Neural crest cell (in vitro differentiated cells): ENCODE results near the gene GDF7. TPM values are rescaled to one million over a fixed set of nuclear protein-coding genes. Genes with fewer than 3 reads are reported as not detected.

Experiments
- DNase-seq: peaks from one replicate; pipeline ENCODE4 v3.0.0; 2021; ENCODE audit warnings: low read depth, mixed read lengths, low spot score
- H3K27ac Mint-ChIP-seq: one replicate; pipeline ENCODE4 v1.8.0; 2021; ENCODE audit warnings: mild to moderate bottlenecking, mixed read lengths; ENCODE audit not compliant: unreplicated experiment
- H3K27me3 Mint-ChIP-seq: 2 replicates; pipeline ENCODE4 v1.8.0; 2021; ENCODE audit warnings: low read depth, mild to moderate bottlenecking, mixed read lengths
- H3K36me3 Mint-ChIP-seq: 2 replicates; pipeline ENCODE4 v1.8.0; 2021; ENCODE audit warnings: low read depth, mild to moderate bottlenecking, mixed read lengths
- H3K4me1 Mint-ChIP-seq: 2 replicates; pipeline ENCODE4 v1.8.0; 2021; ENCODE audit warnings: mixed read lengths
- H3K4me3 Mint-ChIP-seq: one replicate; pipeline ENCODE4 v1.8.0; 2021; ENCODE audit warnings: mild to moderate bottlenecking, mixed read lengths
- H3K9me3 Mint-ChIP-seq: 2 replicates; pipeline ENCODE4 v1.8.0; 2021; ENCODE audit warnings: mixed read lengths
- total RNA-seq: library from RNA; stranded (reverse); gene quantifications from 2 replicates; pipeline ENCODE4 v1.2.1, GENCODE V29; 2021
- TF ChIP-seq, protein P1 (sequence below): fragments of 200-600 bp; sonication (generic); conservative IDR thresholded peaks from 2 replicates; pipeline ENCODE4 v1.5.0; 2021; ENCODE audit warnings: antibody characterized with exemption, mild to moderate bottlenecking

Gene GDF7
- total RNA-seq, 1 donor from 2014 or later = 0.40 TPM

- Mint-ChIP-seq H3K4me1 (peaks cover 9% of the 10 kb centered on the region), H3K27ac (no peak overlapping the region), H3K9me3 (no peaks in the 10 kb centered on the region), H3K27me3 (peaks cover 79% of the 10 kb centered on the region), H3K4me3 (no peak overlapping the region), H3K36me3 (no peaks in the 10 kb centered on the region)
- TF ChIP-seq, protein P1, sequence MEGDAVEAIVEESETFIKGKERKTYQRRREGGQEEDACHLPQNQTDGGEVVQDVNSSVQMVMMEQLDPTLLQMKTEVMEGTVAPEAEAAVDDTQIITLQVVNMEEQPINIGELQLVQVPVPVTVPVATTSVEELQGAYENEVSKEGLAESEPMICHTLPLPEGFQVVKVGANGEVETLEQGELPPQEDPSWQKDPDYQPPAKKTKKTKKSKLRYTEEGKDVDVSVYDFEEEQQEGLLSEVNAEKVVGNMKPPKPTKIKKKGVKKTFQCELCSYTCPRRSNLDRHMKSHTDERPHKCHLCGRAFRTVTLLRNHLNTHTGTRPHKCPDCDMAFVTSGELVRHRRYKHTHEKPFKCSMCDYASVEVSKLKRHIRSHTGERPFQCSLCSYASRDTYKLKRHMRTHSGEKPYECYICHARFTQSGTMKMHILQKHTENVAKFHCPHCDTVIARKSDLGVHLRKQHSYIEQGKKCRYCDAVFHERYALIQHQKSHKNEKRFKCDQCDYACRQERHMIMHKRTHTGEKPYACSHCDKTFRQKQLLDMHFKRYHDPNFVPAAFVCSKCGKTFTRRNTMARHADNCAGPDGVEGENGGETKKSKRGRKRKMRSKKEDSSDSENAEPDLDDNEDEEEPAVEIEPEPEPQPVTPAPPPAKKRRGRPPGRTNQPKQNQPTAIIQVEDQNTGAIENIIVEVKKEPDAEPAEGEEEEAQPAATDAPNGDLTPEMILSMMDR = no peak
- DNase-seq = no peak
These were observed 6.9 kb downstream of the GDF7 start for GRCh38 chr2:20673686-20674308.

DNA sequence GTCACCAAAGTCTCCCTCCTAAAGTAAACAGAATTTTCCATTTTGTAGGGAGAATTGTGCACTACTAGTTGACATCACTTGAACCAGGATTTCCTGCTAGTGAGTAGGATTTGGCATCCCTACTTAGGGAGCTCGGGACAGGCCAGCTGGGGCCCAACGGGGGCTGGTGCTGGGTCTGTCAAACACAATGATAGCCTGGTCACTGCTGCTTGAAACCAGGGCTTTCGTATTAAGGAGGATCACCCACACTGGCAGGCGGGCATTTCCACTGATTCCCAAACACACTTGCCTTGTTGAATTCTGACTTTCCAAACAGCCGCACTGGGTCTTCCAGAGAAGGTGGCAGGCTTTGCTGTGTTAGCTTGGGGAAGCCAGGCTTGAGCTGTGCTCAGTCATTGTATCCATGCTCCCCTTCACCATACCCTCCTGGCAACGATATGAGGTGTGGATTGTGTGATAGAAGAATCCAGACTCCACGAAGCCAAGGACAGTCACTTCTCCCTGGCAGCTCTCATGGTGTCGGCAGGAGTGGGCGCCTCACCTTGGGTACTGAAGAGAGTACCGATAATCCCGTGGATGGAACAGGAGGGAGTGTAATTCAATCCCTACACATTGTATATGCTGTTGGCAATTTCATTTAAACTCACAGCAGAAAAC is 7.5 kb downstream of the GDF7 start:
- Mint-ChIP-seq H3K4me1 (peaks cover 9% of the 10 kb centered on the region), H3K27ac (no peak overlapping the region), H3K36me3 (no peaks in the 10 kb centered on the region), H3K27me3 (peaks cover 72% of the 10 kb centered on the region), H3K4me3 (no peak overlapping the region), H3K9me3 (no peaks in the 10 kb centered on the region)
- TF ChIP-seq, protein P1 = no peak
- no peak for DNase-seq

GRCh38 chr2:20674974-20675679 is 8.2 kb downstream of the GDF7 start:
- H3K27ac Mint-ChIP-seq = no peak overlapping the region
- H3K4me3 Mint-ChIP-seq = no peak overlapping the region
- peaks cover 9% of the 10 kb centered on the region for H3K4me1 Mint-ChIP-seq
- H3K9me3 Mint-ChIP-seq = no peaks in the 10 kb centered on the region
- TF ChIP-seq, protein P1 = no peak
- H3K36me3 Mint-ChIP-seq = no peaks in the 10 kb centered on the region
- H3K27me3 Mint-ChIP-seq = peaks cover 65% of the 10 kb centered on the region
- DNase-seq = no peak

GRCh38 chr2:20675701-20676352 is 8.9 kb downstream of the GDF7 start:
- Mint-ChIP-seq H3K36me3 (peaks cover 2% of the 10 kb centered on the region), H3K4me1 (peaks cover 9% of the 10 kb centered on the region), H3K9me3 (no peaks in the 10 kb centered on the region), H3K27me3 (peaks cover 58% of the 10 kb centered on the region), H3K4me3 (no peak overlapping the region), H3K27ac (no peak overlapping the region)
- TF ChIP-seq, protein P1 = no peak
- no peak for DNase-seq

DNA sequence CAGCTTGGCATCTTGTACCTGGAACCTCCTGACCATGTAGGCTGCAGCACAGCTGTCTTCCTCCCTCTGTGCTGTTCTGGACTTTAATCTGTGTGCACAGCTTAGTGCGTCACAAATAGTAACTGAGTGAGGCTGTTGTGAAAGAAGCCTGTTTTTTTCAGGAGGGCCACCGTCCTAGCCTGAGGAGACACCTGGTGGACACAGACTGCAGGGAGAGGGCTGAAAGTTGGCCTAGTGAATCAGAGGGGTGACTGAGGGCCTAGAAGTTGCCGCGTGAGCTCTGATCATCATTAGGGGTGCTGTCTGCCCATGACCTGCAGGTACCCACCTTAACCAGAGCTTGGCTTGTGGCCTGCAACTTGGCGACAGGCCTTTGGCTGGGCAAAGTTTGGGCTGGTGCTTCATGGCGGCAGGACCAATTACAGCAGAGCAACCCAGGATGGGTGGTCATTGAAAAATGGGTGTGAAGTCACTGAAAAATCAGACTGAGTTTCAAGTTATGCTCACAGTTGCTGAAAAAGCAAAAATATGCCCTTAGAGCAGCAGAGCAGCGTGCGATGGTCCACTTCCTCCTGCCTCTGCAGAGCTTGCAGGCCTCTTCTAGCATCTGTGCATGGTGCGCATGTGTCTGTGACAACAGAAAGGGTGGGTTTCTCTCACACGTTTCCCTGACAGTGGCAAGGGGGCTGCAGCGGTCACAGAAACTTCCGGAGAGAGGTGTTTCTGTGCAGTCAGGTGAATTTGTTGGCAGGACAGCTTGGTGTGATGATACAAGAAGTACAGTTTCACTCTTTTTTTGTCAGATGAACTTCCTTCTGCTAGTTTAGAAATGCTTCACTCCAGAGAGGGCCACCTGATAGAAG is 9.6 kb downstream of the GDF7 start:
- Mint-ChIP-seq H3K4me3 (no peak overlapping the region), H3K36me3 (peaks cover 2% of the 10 kb centered on the region), H3K4me1 (peaks cover 9% of the 10 kb centered on the region), H3K9me3 (no peaks in the 10 kb centered on the region), H3K27ac (no peak overlapping the region), H3K27me3 (peaks cover 51% of the 10 kb centered on the region)
- TF ChIP-seq, protein P1 = no peak
- no peak for DNase-seq
